Measurements from ENCODE around the gene BRINP2.

Gene BRINP2

GRCh38 chr1:177170756-177171535, at the start of gene BRINP2:
Gene BRINP2 (plus strand): TSS chr1:177170958. CDS start chr1:177229877, 58,919 bp downstream.
- H3K27ac Mint-ChIP-seq = no peak within 1 kb of the TSS
- no peaks in the 10 kb centered on the region for H3K9me3 Mint-ChIP-seq
- H3K4me1 Mint-ChIP-seq (ENCODE audit: low read depth) = no peaks in the 10 kb centered on the region
- intact Hi-C loops (cut with micrococcal nuclease) = no loop called here
- H3K27me3 Mint-ChIP-seq = peaks cover 9% of the 10 kb centered on the region
- no peak within 1 kb of the TSS for H3K4me3 Mint-ChIP-seq
- H3K36me3 Mint-ChIP-seq (ENCODE audit: low read depth) = no peaks in the 10 kb centered on the region

GRCh38 chr1:177122461-177123251, 48.1 kb upstream of the BRINP2 start:
- Mint-ChIP-seq H3K4me1 (ENCODE audit: low read depth) (no peaks in the 10 kb centered on the region), H3K4me3 (no peak overlapping the region), H3K36me3 (ENCODE audit: low read depth) (no peaks in the 10 kb centered on the region), H3K9me3 (peaks cover 8% of the 10 kb centered on the region), H3K27ac (no peak overlapping the region), H3K27me3 (no peaks in the 10 kb centered on the region)
- intact Hi-C loops (cut with micrococcal nuclease) = no loop called here

GRCh38 chr1:177124577-177125278, 46.0 kb upstream of the BRINP2 start:
- no peaks in the 10 kb centered on the region for H3K4me1 Mint-ChIP-seq (ENCODE audit: low read depth)
- H3K36me3 Mint-ChIP-seq (ENCODE audit: low read depth) = no peaks in the 10 kb centered on the region
- no peak overlapping the region for H3K4me3 Mint-ChIP-seq
- no peaks in the 10 kb centered on the region for H3K27me3 Mint-ChIP-seq
- H3K9me3 Mint-ChIP-seq = peaks cover 8% of the 10 kb centered on the region
- no peak overlapping the region for H3K27ac Mint-ChIP-seq
- intact Hi-C loops (cut with micrococcal nuclease) = no loop called here

GRCh38 chr1:177126267-177126666, 44.5 kb upstream of the BRINP2 start:
- Mint-ChIP-seq H3K36me3 (ENCODE audit: low read depth) (no peaks in the 10 kb centered on the region), H3K27ac (no peak overlapping the region), H3K27me3 (no peaks in the 10 kb centered on the region), H3K9me3 (peaks cover 8% of the 10 kb centered on the region), H3K4me1 (ENCODE audit: low read depth) (no peaks in the 10 kb centered on the region), H3K4me3 (no peak overlapping the region)
- intact Hi-C loops (cut with micrococcal nuclease) = no loop called here

GRCh38 chr1:177128665-177129281, 42.0 kb upstream of the BRINP2 start:
- intact Hi-C loops (cut with micrococcal nuclease) = no loop called here
- Mint-ChIP-seq H3K36me3 (ENCODE audit: low read depth) (no peaks in the 10 kb centered on the region), H3K4me3 (no peak overlapping the region)

GRCh38 chr1:177130451-177130945, 40.3 kb upstream of the BRINP2 start:
- intact Hi-C loops (cut with micrococcal nuclease) = no loop called here
- H3K4me3 Mint-ChIP-seq = no peak overlapping the region
- no peaks in the 10 kb centered on the region for H3K9me3 Mint-ChIP-seq
- H3K4me1 Mint-ChIP-seq (ENCODE audit: low read depth) = no peaks in the 10 kb centered on the region
- H3K27ac Mint-ChIP-seq = no peak overlapping the region
- H3K27me3 Mint-ChIP-seq = no peaks in the 10 kb centered on the region
- H3K36me3 Mint-ChIP-seq (ENCODE audit: low read depth) = no peaks in the 10 kb centered on the region

More at GRCh38 chr1:177128665-177129281, 42.0 kb upstream of the BRINP2 start:
- Mint-ChIP-seq H3K4me1 (ENCODE audit: low read depth) (no peaks in the 10 kb centered on the region), H3K9me3 (no peaks in the 10 kb centered on the region), H3K27me3 (no peaks in the 10 kb centered on the region), H3K27ac (no peak overlapping the region)

- Mint-ChIP-seq H3K27me3 (no peaks in the 10 kb centered on the region), H3K9me3 (no peaks in the 10 kb centered on the region), H3K4me1 (ENCODE audit: low read depth) (no peaks in the 10 kb centered on the region), H3K36me3 (ENCODE audit: low read depth) (no peaks in the 10 kb centered on the region), H3K4me3 (no peak overlapping the region), H3K27ac (no peak overlapping the region)
- intact Hi-C loops (cut with micrococcal nuclease) = no loop called here
Observed at GRCh38 chr1:177131723-177132122, 39.0 kb upstream of the BRINP2 start.

- Mint-ChIP-seq H3K27me3 (no peaks in the 10 kb centered on the region), H3K4me3 (no peak overlapping the region), H3K9me3 (no peaks in the 10 kb centered on the region), H3K4me1 (ENCODE audit: low read depth) (no peaks in the 10 kb centered on the region), H3K36me3 (ENCODE audit: low read depth) (no peaks in the 10 kb centered on the region), H3K27ac (no peak overlapping the region)
- intact Hi-C loops (cut with micrococcal nuclease) = no loop called here
Observed at GRCh38 chr1:177132141-177132540, 38.6 kb upstream of the BRINP2 start.

- H3K9me3 Mint-ChIP-seq = peaks cover 10% of the 10 kb centered on the region
- no peaks in the 10 kb centered on the region for H3K4me1 Mint-ChIP-seq (ENCODE audit: low read depth)
- H3K27me3 Mint-ChIP-seq = no peaks in the 10 kb centered on the region
- intact Hi-C loops (cut with micrococcal nuclease) = no loop called here
- H3K27ac Mint-ChIP-seq = no peak overlapping the region
- H3K36me3 Mint-ChIP-seq (ENCODE audit: low read depth) = no peaks in the 10 kb centered on the region
- H3K4me3 Mint-ChIP-seq = no peak overlapping the region
Observed at GRCh38 chr1:177133977-177134538, 36.7 kb upstream of the BRINP2 start.

- Mint-ChIP-seq H3K36me3 (ENCODE audit: low read depth) (no peaks in the 10 kb centered on the region), H3K9me3 (peaks cover 12% of the 10 kb centered on the region), H3K4me3 (no peak overlapping the region), H3K4me1 (ENCODE audit: low read depth) (no peaks in the 10 kb centered on the region), H3K27ac (no peak overlapping the region), H3K27me3 (no peaks in the 10 kb centered on the region)
- intact Hi-C loops (cut with micrococcal nuclease) = no loop called here
Observed at GRCh38 chr1:177135250-177135649, 35.5 kb upstream of the BRINP2 start.

- Mint-ChIP-seq H3K36me3 (ENCODE audit: low read depth) (no peaks in the 10 kb centered on the region), H3K4me3 (no peak overlapping the region), H3K9me3 (peaks cover 12% of the 10 kb centered on the region), H3K27me3 (no peaks in the 10 kb centered on the region), H3K4me1 (ENCODE audit: low read depth) (no peaks in the 10 kb centered on the region), H3K27ac (no peak overlapping the region)
- intact Hi-C loops (cut with micrococcal nuclease) = no loop called here
Observed at GRCh38 chr1:177137814-177138213, 32.9 kb upstream of the BRINP2 start.

GRCh38 chr1:177138347-177138746, 32.4 kb upstream of the BRINP2 start:
- intact Hi-C loops (cut with micrococcal nuclease) = no loop called here
- no peaks in the 10 kb centered on the region for H3K36me3 Mint-ChIP-seq (ENCODE audit: low read depth)
- H3K9me3 Mint-ChIP-seq = peaks cover 12% of the 10 kb centered on the region
- no peak overlapping the region for H3K4me3 Mint-ChIP-seq
- no peak overlapping the region for H3K27ac Mint-ChIP-seq
- H3K27me3 Mint-ChIP-seq = no peaks in the 10 kb centered on the region
- no peaks in the 10 kb centered on the region for H3K4me1 Mint-ChIP-seq (ENCODE audit: low read depth)

- Mint-ChIP-seq H3K4me1 (ENCODE audit: low read depth) (no peaks in the 10 kb centered on the region), H3K27ac (no peak overlapping the region), H3K9me3 (peaks cover 12% of the 10 kb centered on the region), H3K27me3 (no peaks in the 10 kb centered on the region), H3K36me3 (ENCODE audit: low read depth) (no peaks in the 10 kb centered on the region), H3K4me3 (no peak overlapping the region)
- intact Hi-C loops (cut with micrococcal nuclease) = no loop called here
Observed at GRCh38 chr1:177142010-177142409, 28.7 kb upstream of the BRINP2 start.
